OCI-M2 (cell line): ENCODE results near the gene FAM47E.
"Not testable (repeated sequence)": the region's sequence is repeated elsewhere in the genome, so short reads cannot be mapped to it uniquely, and the experiment has no call there.

Experiments used
- DNase-seq: peaks from one replicate; lab custom pipeline; 2025; ENCODE audit not compliant: unreplicated experiment; lab: John Stamatoyannopoulos, UW

FAM47E gene

GRCh38 chr4:76224171-76224570 is 27.4 kb upstream of the FAM47E start:
- DNase-seq = no peak

GRCh38 chr4:76226418-76226817 is 25.1 kb upstream of the FAM47E start:
- DNase-seq = no peak

- no peak for DNase-seq
These were observed 18.8 kb upstream of the FAM47E start for GRCh38 chr4:76232681-76233080.

- no peak for DNase-seq
These were observed 18.4 kb upstream of the FAM47E start for GRCh38 chr4:76233083-76233482.

- DNase-seq = no peak
These were observed 18.0 kb upstream of the FAM47E start for GRCh38 chr4:76233529-76233928.

- no peak for DNase-seq
These were observed 17.4 kb upstream of the FAM47E start for GRCh38 chr4:76233967-76234678.

- DNase-seq = no peak
These were observed 16.9 kb upstream of the FAM47E start for GRCh38 chr4:76234679-76235044.

GRCh38 chr4:76235407-76235806 is 16.1 kb upstream of the FAM47E start:
- DNase-seq = no peak

GRCh38 chr4:76235915-76236314 is 15.6 kb upstream of the FAM47E start:
- no peak for DNase-seq

GRCh38 chr4:76238236-76238635 is 13.3 kb upstream of the FAM47E start:
- DNase-seq = no peak

GRCh38 chr4:76238701-76239100 is 12.8 kb upstream of the FAM47E start:
- no peak for DNase-seq

GRCh38 chr4:76240236-76240635 is 11.3 kb upstream of the FAM47E start:
- DNase-seq = no peak

GRCh38 chr4:76243877-76244276 is 7.6 kb upstream of the FAM47E start:
- DNase-seq = not testable (repeated sequence)

GRCh38 chr4:76246025-76246424 is 5.5 kb upstream of the FAM47E start:
- DNase-seq = no peak

- DNase-seq = no peak
These were observed 4.7 kb upstream of the FAM47E start for GRCh38 chr4:76246852-76247251.

GRCh38 chr4:76250962-76251361 is 559 bp upstream of the FAM47E start:
- no peak for DNase-seq

GRCh38 chr4:76252271-76252653 is 741 bp downstream of the FAM47E start:
- no peak for DNase-seq

GRCh38 chr4:76253511-76253910 is 2.0 kb downstream of the FAM47E start:
- DNase-seq = no peak

GRCh38 chr4:76256032-76256431 is 4.5 kb downstream of the FAM47E start:
- no peak for DNase-seq

- no peak for DNase-seq
These were observed 5.4 kb downstream of the FAM47E start for GRCh38 chr4:76256968-76257367.

GRCh38 chr4:76257824-76258223 is 6.3 kb downstream of the FAM47E start:
- no peak for DNase-seq

- DNase-seq = no peak
These were observed 9.1 kb downstream of the FAM47E start for GRCh38 chr4:76260571-76260970.

- no peak for DNase-seq
These were observed 14.2 kb downstream of the FAM47E start for GRCh38 chr4:76265631-76266218.
